ENCODE data around the gene ATR.

- TF ChIP-seq CTCF (conservative IDR thresholded peaks at IDR 0.05; ENCODE audit: low read depth, low read length) (no peak), EZH2 (IDR thresholded peaks at IDR 0.05; ENCODE audit: borderline replicate concordance, low read depth, low read length, poor library complexity, severe bottlenecking) (no peak)
Observed at GRCh38 chr3:142481196-142481595, 97.3 kb downstream of the ATR start.
